Measurements from ENCODE around the gene HSD11B1L. TPM values are rescaled to one million over a fixed set of nuclear protein-coding genes. Genes with fewer than 3 reads are reported as not detected.
A peak's percentile ranks its signal among the peaks of the same experiment; 100 is the strongest.

Gene HSD11B1L
- total and polyA plus RNA-seq, 12 donors: 3.4 to 40.5 (median 14.7) TPM

GRCh38 chr19:5677580-5677979 lies 3.2 kb upstream of the HSD11B1L start:
- H3K36me3 ChIP-seq (replicated peaks in 1 of 2): no peaks in the 10 kb centered on the region

GRCh38 chr19:5678071-5678718 lies 2.6 kb upstream of the HSD11B1L start:
- peak in 3 of 7 donors; percentile 22 to 32 (median 25) for DNase-seq
- H3K36me3 ChIP-seq (replicated peaks in 1 of 2): no peaks in the 10 kb centered on the region
- no peak overlapping the region for H3K4me3 ChIP-seq
- no peak overlapping the region for H3K27ac ChIP-seq
- 85 to 88% (median 86%) methylated on average over 7 to 22 of the region's 22 CpGs for WGBS, 4 donors
- intact Hi-C loops (cut with DNase I): loop anchor here (5.0 kb wide), 2 partner anchors 51 to 591 kb away; no protein-coding TSS in a partner anchor
- TF ChIP-seq, protein P1, sequence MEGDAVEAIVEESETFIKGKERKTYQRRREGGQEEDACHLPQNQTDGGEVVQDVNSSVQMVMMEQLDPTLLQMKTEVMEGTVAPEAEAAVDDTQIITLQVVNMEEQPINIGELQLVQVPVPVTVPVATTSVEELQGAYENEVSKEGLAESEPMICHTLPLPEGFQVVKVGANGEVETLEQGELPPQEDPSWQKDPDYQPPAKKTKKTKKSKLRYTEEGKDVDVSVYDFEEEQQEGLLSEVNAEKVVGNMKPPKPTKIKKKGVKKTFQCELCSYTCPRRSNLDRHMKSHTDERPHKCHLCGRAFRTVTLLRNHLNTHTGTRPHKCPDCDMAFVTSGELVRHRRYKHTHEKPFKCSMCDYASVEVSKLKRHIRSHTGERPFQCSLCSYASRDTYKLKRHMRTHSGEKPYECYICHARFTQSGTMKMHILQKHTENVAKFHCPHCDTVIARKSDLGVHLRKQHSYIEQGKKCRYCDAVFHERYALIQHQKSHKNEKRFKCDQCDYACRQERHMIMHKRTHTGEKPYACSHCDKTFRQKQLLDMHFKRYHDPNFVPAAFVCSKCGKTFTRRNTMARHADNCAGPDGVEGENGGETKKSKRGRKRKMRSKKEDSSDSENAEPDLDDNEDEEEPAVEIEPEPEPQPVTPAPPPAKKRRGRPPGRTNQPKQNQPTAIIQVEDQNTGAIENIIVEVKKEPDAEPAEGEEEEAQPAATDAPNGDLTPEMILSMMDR (IDR thresholded peaks at IDR 0.05): no peak
- TF ChIP-seq POLR2A (IDR thresholded peaks at IDR 0.05): no peak
- H3K4me1 ChIP-seq (replicated peaks in 1 of 2): peaks cover 13% of the 10 kb centered on the region in 2 donors
- H3K27me3 ChIP-seq: no peaks in the 10 kb centered on the region
- no peaks in the 10 kb centered on the region for H3K9me3 ChIP-seq (replicated peaks in 1 of 3)

More at GRCh38 chr19:5677580-5677979, 3.2 kb upstream of the HSD11B1L start:
- no peak for TF ChIP-seq POLR2A (IDR thresholded peaks at IDR 0.05)
- TF ChIP-seq, protein P1 (IDR thresholded peaks at IDR 0.05): no peak
- WGBS, 4 donors: 83 to 89% (median 87%) methylated on average over 5 to 9 of the region's 9 CpGs
- H3K9me3 ChIP-seq (replicated peaks in 1 of 3): no peaks in the 10 kb centered on the region
- peak in 2 of 7 donors; percentile 14 to 25 for DNase-seq
- peaks cover 13% of the 10 kb centered on the region in 2 donors for H3K4me1 ChIP-seq (replicated peaks in 1 of 2)
- no peak overlapping the region for H3K27ac ChIP-seq
- H3K27me3 ChIP-seq: no peaks in the 10 kb centered on the region
- intact Hi-C loops (cut with DNase I): loop anchor here (5.0 kb wide), 2 partner anchors 50 to 590 kb away; no protein-coding TSS in a partner anchor
- H3K4me3 ChIP-seq: no peak overlapping the region

DNA sequence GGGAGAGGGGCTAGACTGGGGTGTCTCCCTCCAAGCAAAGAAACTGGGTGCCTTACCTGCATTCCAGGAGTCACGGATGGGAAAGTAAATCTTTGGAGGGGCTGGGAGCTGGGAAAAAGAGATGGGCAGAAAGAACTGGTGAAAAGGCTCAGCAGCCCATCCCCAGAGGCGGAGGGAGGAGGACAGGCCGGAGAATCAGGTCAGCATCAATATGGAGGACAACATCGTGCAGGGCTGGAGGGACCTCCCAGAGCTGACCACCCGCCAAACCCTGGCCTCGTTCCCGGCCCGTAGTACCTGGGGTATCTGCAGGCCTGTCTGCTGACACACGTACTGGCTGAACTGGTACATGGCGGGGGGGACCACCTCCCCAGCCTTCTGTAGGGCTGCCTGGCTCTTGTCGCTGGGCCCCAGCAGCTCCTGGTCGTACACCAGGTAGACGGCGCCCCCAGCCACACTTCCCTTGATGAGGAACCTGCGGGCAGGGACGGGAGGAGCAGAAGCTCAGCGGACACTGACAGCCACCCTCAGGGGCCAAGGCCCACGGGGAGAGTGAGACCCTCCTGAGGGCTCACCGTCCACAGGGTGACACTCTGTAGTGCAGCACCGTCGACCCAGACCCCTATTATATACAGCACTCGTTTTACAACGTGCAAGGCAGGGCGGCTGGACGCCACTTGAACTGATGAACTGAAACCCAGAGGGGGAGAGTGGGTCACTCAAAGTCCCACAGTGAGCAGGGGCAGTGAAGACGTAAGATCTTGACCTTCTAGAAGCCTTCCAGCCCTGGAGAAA lies 1.3 kb upstream of the HSD11B1L start:
- Histone ChIP-seq H3K4me1 (replicated peaks in 1 of 2) (peaks cover 13% of the 10 kb centered on the region in 2 donors), H3K36me3 (replicated peaks in 1 of 2) (no peaks in the 10 kb centered on the region), H3K4me3 (peak overlapping the region; percentile 73 to 99 (median 92)), H3K27me3 (no peaks in the 10 kb centered on the region), H3K27ac (peak overlapping the region in 3 of 5 donors; percentile 77 to 90 (median 89)), H3K9me3 (replicated peaks in 1 of 3) (no peaks in the 10 kb centered on the region)
- peak in 3 of 7 donors; percentile 42 to 51 (median 50) for DNase-seq
- WGBS, 4 donors: 24 to 38% (median 27%) methylated on average over 11 to 26 of the region's 26 CpGs
- no peak for TF ChIP-seq POLR2A (IDR thresholded peaks at IDR 0.05)
- intact Hi-C loops (cut with DNase I): loop anchor here (5.0 kb wide), 2 partner anchors 52 to 592 kb away; no protein-coding TSS in a partner anchor

- intact Hi-C loops (cut with DNase I): no loop called here
- Histone ChIP-seq H3K36me3 (replicated peaks in 1 of 2) (no peaks in the 10 kb centered on the region), H3K9me3 (replicated peaks in 1 of 3) (no peaks in the 10 kb centered on the region), H3K4me3 (peak overlapping the region; percentile 73 to 99 (median 92)), H3K4me1 (replicated peaks in 1 of 2) (peaks cover 13% of the 10 kb centered on the region in 2 donors), H3K27ac (peak overlapping the region in 4 of 5 donors; percentile 77 to 90 (median 86)), H3K27me3 (no peaks in the 10 kb centered on the region)
- TF ChIP-seq, protein P1 (IDR thresholded peaks at IDR 0.05): peak in 2 of 6 experiments; percentile 15 to 33
- TF ChIP-seq POLR2A (IDR thresholded peaks at IDR 0.05): no peak
- peak in 6 of 7 donors; percentile 49 to 82 (median 61) for DNase-seq
- 0% methylated on average over 3 to 23 of the region's 23 CpGs for WGBS, 4 donors
Measured at GRCh38 chr19:5680084-5680436, 767 bp upstream of the HSD11B1L start.

Data from adrenal gland (tissue), 12 donors.